ENCODE measurements around the gene CATSPERE. TPM values are rescaled to one million over a fixed set of nuclear protein-coding genes. Genes with fewer than 3 reads are reported as not detected.
"Not testable (repeated sequence)": the region's sequence is repeated elsewhere in the genome, so short reads cannot be mapped to it uniquely, and the experiment has no call there.

The CATSPERE gene
- total and polyA plus RNA-seq, 8 donors, result 0.31 to 4.6 (median 0.63) TPM; not detected in 4

- WGBS, 5 donors, result 70 to 74% (median 73%) methylated on average over 4 of the region's 4 CpGs
- Histone ChIP-seq H3K36me3 (peaks cover 0 to 6% (median 2%) of the 10 kb centered on the region in 4 donors), H3K9me3 (no peaks in the 10 kb centered on the region), H3K27me3 (no peaks in the 10 kb centered on the region), H3K4me1 (peaks cover 0 to 39% (median 14%) of the 10 kb centered on the region in 4 donors), H3K27ac (peak overlapping the region in 1 of 5 donors; percentile 1), H3K4me3 (no peak overlapping the region)
- intact Hi-C loops (cut with DNase I; ENCODE audit: low total_unique reads), result no loop called here
- no peak for DNase-seq
- TF ChIP-seq EP300 (IDR thresholded peaks at IDR 0.05) (no peak), POLR2AphosphoS5 (IDR thresholded peaks at IDR 0.05) (no peak), POLR2A (IDR thresholded peaks at IDR 0.05) (no peak), CTCF (IDR thresholded peaks at IDR 0.05) (no peak)
Measured at GRCh38 chr1:244674446-244674845, 213.4 kb downstream of the CATSPERE start.

DNA sequence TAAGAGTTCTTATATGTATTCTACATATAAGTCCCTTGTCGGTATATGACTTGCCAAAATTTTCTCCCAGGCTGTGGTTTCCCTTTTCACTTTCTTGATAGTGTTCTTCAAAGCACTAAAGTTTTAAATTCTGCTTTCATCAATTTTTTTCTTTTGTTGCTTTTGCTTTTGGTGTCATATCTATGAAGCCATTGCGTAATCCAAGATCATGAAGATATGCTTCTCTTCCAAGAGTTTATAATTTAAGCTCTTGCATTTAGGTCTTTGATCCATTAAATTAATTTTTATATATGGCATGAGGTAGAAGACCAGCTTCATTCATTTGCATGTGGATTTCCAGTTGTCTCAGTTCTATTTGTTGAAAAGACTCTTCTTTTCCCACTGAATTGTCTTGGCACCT lies 214.1 kb downstream of the CATSPERE start:
- Histone ChIP-seq H3K9me3 (no peaks in the 10 kb centered on the region), H3K27ac (no peak overlapping the region), H3K4me1 (peaks cover 0 to 41% (median 18%) of the 10 kb centered on the region in 4 donors), H3K36me3 (peaks cover 0 to 6% (median 2%) of the 10 kb centered on the region in 4 donors), H3K27me3 (no peaks in the 10 kb centered on the region), H3K4me3 (no peak overlapping the region)
- no peak for DNase-seq
- 96 to 98% (median 97%) methylated on average over 2 of the region's 2 CpGs for WGBS, 5 donors
- intact Hi-C loops (cut with DNase I; ENCODE audit: low total_unique reads), result no loop called here
- no peak for TF ChIP-seq EP300 (IDR thresholded peaks at IDR 0.05)
- no peak for TF ChIP-seq POLR2AphosphoS5 (IDR thresholded peaks at IDR 0.05)
- TF ChIP-seq POLR2A (IDR thresholded peaks at IDR 0.05), result no peak
- no peak for TF ChIP-seq CTCF (IDR thresholded peaks at IDR 0.05)

- DNase-seq, result peak in 1 of 2 donors; percentile 36
- Histone ChIP-seq H3K9me3 (no peaks in the 10 kb centered on the region), H3K27ac (peak overlapping the region in 3 of 5 donors; percentile 2 to 26 (median 5)), H3K36me3 (no peaks in the 10 kb centered on the region), H3K27me3 (no peaks in the 10 kb centered on the region), H3K4me3 (no peak overlapping the region), H3K4me1 (peaks cover 0 to 39% (median 15%) of the 10 kb centered on the region in 4 donors)
- intact Hi-C loops (cut with DNase I; ENCODE audit: low total_unique reads), result no loop called here
- 51 to 65% (median 58%) methylated on average over 6 of the region's 6 CpGs for WGBS, 5 donors
- TF ChIP-seq EP300 (IDR thresholded peaks at IDR 0.05) (no peak), POLR2AphosphoS5 (IDR thresholded peaks at IDR 0.05) (no peak), CTCF (IDR thresholded peaks at IDR 0.05) (no peak), POLR2A (IDR thresholded peaks at IDR 0.05) (no peak)
Measured at GRCh38 chr1:244678697-244679096, 217.6 kb downstream of the CATSPERE start.

DNA sequence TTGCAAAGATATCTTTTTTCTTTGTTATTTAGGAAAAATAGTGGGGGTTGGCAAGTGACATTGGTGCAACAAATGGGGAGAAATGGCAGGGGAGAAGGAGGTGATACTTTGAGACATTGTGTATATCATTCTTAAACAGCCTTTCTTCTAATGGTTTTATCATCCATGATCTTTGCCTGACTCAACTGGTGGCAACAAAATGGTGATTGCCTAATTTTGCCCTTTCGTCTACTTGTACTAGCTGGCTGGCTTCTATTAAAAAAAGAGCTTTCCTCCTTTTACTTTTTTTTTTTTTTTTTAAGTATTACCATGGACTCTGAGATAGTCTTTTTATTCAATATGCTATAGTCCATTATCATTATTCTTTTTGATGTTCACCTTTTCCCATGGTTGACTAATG lies 219.6 kb downstream of the CATSPERE start:
- no peak for DNase-seq

DNA sequence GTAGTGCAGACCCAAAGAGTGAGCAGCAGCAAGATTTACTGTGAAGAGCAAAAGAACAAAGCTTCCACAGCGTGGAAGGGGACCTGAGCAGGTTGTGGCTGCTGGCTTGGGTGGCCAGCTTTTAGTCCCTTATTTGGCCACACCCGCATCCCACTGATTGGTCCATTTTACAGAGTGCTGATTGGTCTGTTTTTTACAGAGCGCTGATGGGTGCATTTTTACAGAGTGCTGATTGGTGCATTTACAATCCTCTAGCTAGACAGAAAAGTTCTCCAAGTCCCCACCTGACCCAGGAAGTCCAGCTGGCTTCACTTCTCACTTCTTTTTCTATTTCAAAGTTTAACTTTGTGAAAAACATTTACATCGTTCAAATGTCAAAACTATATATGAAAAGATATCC lies 221.0 kb downstream of the CATSPERE start:
- intact Hi-C loops (cut with DNase I; ENCODE audit: low total_unique reads); H3K27me3 ChIP-seq; H3K27ac ChIP-seq; H3K9me3 ChIP-seq; DNase-seq; H3K4me3 ChIP-seq: not testable (repeated sequence)
- peaks cover 4 to 10% (median 8%) of the 10 kb centered on the region in 4 donors for H3K36me3 ChIP-seq
- WGBS, 5 donors, result 87 to 94% (median 92%) methylated on average over 4 of the region's 4 CpGs
- peaks cover 0 to 40% (median 15%) of the 10 kb centered on the region in 4 donors for H3K4me1 ChIP-seq

More for the DNA sequence above, 219.6 kb downstream of the CATSPERE start:
- no peaks in the 10 kb centered on the region for H3K36me3 ChIP-seq
- H3K27me3 ChIP-seq, result no peaks in the 10 kb centered on the region
- WGBS, 5 donors, result 82 to 100% (median 97%) methylated on average over 1 of the region's 1 CpG
- TF ChIP-seq EP300 (IDR thresholded peaks at IDR 0.05) (no peak), POLR2A (IDR thresholded peaks at IDR 0.05) (no peak), CTCF (IDR thresholded peaks at IDR 0.05) (no peak), POLR2AphosphoS5 (IDR thresholded peaks at IDR 0.05) (no peak)
- intact Hi-C loops (cut with DNase I; ENCODE audit: low total_unique reads), result no loop called here
- H3K4me3 ChIP-seq, result no peak overlapping the region
- H3K4me1 ChIP-seq, result peaks cover 0 to 39% (median 15%) of the 10 kb centered on the region in 4 donors
- H3K9me3 ChIP-seq, result no peaks in the 10 kb centered on the region
- H3K27ac ChIP-seq, result no peak overlapping the region
